DMS153 (cell line): ENCODE results near the gene PLCH2.

ENCODE experiments used
- DNase-seq: peaks from one replicate; lab custom pipeline; 2025; lab: John Stamatoyannopoulos, UW

Gene PLCH2

DNA sequence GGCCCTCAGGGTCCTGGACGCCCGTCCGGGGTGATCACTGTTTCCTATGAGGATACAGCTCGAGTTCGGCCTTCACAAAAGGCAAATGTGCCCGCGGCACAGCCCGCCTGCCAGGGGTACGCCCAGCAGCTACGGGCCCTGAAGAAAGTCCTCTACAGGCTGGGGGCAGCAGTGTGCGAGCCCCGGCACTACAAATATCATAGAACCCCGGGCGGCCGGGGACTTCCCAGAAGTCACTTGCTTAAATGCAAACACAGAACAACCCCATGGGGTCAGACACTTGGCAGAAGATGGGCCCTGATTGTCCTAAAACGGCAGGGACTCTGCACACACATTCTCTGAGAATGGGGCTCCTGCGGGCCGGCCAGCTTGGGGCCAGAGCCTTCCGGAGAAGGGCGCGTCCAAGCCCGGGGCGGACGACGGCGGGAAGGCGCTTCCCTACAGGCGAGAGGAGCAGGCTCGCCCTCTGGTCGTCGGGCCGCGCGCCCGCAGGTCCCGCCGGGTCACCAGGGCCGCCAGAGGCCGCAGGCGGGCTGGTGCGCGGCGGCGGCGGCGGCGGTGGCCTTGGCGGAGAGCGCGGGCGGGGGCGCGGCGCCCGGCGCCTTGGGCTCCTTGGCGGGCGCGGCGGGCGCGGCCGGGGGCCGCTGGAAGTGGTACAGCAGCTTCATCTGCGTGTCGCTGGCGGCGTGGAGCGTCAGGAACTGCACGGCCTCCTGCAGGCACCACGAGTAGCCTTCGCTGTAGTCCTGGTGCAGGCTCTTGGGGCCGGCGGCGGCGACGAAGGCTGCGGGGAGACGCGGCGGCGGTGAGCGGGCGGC, 53.1 kb downstream of the PLCH2 start:
- DNase-seq = peak; percentile 38

DNA sequence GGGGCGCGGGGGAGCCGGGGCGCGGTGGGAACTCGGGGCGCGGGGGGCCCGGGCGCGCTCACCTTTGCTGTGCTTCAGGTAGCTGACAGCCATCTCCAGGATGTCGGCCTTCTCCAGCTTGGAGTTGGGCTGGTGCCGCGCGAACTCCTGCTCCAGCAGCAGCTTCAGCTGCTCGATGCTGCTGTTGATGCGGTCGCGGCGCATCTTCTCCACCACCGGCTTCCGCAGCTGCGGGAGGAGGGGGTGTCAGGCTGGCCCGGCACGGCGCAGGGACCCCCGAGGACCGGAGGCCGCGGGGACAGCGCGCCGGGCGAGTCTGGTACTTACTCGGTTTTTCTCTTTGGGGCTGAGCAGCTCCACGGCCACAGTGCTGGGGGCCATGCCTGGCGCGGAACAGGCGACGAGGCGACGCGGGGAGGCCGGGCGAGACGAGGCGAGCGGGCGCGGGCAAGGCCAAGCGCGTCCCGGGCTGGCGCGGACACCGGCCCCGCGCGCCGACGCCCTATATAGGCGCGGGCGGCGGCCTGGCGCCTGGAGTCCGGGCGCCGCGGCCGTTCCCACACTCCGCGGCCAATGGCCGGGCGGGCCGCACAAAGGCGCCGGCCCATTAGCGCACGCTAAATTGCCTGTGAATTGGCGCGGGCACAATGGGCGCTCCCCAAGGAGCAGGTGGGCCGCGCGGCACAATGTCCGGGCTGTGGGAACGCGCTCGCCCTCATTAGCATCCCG, 53.9 kb downstream of the PLCH2 start, which contains the start of gene HES5:
HES5 (minus strand) TSS at position 480 of the 729 bp plus-strand sequence; CDS start at position 381, 99 bp downstream.
- DNase-seq = peak; percentile 46

DNA sequence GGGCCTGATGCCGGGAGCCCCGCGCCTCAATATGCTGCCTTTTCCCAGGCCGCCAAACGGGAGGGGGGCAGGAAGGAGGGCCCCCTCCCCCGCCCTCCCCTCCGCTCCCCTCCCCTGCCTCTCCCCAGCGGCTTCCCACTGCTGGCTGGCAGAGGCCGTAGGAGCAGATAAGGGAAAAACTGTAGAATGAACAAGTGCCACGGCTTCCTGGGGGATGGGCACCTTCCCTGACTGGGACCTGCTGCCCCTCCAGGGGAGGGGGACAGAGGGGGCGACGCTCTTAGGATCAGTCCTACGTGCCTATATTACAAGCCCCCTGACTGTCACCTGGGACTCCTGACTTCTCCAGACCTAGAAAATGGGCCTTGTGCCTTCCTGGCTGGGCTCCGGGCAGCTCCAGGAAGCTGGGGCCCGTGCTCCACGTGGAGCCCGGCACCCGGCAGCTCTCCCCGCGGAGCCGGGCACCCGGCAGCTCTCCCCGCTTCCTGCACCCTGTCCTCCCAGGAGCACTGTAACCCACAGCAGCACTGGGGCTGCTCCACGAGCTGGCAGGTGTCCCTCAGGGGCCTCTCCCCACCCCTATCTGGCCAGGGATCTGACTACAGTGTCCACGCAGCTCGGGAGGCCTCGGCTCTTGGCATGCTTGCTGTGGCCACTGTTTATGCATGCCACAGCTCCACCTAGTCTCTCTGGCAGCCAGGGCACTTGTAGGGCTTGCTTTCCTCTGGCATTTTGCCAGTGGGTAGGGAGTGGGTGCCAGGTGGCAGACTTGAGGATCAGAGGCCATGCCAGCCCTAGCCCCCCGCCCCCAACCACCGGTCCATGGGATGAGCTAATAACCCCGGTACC, 54.6 kb downstream of the PLCH2 start:
- DNase-seq = peak; percentile 76

DNA sequence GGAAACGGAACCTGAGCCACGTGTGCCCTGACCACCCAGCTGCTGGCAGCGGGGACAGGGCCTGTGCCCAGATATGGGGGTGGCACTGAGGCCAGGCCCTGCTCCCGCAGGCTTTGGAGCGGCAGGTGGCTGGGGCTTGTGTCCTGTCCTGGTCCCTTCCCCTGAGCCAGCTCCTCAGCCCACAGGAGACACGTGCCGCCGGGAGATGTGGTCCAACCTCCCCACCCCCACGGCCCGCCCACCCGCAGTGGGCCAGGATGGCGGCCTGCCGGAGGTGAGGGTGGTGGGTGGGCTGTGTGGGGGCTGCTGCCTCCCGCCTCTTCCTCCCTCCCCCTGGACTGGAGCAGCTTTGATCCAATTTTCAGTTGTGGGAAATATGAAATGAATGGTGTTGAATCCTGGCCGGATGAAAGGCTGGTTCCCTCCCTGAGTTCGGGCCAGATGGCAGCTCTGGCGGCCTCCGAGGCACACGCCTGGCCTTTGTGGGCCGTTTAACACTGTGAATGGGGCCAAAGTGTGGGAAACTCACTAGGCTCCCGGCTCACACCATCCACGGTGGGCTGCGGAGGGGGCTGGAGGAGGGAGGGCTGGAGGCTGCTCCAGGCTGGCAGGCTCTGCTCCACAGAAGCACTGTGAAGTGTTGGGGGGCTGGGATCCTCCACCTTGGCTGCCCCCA, 56.5 kb downstream of the PLCH2 start:
- DNase-seq = no peak

DNA sequence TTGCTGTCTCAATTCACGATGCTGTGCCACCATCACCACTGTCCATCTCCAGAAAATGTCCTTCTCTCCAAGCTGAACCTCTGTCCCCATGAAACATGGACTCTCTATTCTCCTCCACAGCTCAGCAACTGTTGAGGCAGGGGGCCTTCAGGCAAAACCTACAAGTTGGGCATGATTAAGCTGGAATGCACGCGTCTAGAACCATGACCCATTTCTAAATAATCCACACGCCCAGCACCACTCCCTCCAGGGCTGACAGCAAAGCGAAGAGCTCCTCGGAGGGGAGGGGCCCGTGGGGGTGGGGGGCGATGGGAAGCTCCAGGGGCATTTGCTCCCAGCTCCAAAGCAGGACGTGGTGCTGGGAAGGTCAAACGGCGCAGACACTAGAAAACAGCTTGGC, 57.3 kb downstream of the PLCH2 start:
- DNase-seq = no peak

DNA sequence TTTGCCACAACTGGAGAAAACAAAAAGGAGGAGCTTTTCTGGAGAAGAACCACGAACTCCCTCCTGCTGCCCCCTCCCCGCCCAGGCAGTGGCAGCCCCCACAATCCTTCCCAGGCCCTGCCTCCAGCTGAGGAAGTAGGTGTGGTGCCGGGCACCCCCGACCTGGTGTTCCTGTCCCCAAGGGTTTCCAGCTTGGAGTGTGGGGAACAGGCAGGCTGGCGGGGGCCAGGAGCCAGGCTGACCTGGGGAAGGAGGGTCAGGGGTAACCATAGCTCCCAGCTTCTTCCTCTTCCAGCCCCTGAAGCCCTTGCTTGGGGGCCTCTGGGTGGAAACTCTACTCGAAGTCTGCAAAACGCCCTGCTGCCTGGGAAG, 58.2 kb downstream of the PLCH2 start:
- no peak for DNase-seq

DNA sequence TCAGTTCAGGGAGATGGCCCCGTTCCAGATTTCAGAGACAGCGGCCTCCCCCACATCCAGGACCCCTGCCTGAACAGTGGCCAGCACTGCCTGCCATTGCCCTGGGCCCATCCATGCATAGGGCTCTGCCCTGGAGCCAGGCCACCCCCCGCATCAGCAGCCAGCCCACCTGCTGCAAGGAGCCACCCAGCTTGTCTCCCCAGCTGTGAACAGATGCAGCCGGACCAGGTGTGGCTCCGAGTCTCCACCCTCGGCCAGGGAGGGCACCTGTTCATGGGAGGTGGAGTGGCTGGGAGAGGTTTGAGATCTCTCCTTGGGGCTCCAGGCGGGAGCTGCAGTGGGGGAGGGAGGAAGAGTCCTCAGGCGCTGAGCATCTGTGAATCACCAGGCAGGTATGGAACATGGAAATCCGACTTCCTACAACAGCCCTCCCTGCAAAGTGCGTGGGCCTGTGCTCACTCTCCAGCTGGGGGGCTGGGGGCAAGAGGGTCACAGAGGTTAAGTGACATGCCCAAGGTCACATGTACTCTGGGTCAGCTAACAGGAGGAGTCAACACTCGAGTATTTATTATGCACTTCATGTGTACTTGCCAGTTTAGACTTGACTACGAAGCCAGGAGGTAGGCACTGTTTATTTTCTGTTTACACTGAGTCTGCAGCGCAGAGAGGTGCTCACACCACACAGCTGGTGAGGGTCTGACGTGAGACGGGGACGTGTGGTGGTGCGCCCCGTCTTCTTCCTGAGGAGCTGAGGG, 58.8 kb downstream of the PLCH2 start:
- DNase-seq = peak; percentile 76

DNA sequence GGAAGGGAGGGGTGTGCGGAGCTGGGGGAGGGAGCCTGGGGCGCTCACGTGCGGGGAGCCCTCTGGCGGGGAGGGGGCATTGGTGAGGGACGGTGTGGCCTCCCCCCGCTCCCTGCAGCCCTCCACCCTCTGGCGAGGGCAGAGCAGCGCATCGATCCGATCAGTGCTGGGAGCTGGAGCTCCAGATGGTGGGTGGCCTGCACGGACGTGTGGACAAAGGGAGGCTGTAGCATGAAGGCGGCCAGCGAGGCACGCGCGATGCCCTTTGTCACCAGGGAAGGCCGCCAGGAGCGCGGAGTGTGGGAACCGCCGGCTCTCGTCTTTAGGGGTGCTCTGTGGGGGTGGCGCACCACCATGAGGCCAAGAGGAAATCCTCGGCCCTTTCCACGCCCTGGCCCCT, 59.4 kb downstream of the PLCH2 start:
- DNase-seq = no peak

DNA sequence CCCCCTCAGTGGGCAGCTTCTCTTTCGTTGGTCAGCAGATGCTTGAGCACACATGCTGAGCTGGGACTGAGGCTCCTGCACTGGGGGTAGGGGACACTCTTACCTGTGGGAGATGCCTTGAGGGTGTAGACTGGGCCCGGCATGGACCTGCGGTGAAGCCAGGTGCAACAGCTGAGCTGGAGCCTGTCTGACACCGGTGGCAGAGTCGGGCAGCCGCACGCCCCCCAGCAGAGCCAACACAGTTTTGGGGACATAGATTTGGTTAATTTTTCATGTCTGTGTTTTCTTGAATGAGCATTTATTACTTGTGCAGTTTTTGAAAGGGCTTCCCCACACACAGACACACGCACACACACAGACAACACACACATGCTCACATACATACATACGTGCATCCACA, 59.9 kb downstream of the PLCH2 start:
- no peak for DNase-seq

DNA sequence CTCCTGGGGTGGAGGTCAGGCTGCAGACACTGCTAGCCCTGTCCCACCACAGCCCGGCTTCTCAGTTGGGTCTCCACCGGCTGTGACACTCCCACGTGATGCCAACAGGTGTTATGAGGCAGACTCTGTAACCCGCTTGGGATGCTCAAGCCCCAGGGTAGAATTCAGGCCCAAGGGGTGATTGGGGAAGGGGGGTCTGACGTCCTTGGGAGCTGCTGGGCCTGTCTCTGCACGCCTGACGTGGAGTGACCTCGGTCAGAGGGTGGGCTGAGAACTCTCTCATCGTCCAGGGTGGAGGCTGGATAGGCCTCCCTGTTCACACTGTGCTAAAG, 61.7 kb downstream of the PLCH2 start:
- DNase-seq = no peak

DNA sequence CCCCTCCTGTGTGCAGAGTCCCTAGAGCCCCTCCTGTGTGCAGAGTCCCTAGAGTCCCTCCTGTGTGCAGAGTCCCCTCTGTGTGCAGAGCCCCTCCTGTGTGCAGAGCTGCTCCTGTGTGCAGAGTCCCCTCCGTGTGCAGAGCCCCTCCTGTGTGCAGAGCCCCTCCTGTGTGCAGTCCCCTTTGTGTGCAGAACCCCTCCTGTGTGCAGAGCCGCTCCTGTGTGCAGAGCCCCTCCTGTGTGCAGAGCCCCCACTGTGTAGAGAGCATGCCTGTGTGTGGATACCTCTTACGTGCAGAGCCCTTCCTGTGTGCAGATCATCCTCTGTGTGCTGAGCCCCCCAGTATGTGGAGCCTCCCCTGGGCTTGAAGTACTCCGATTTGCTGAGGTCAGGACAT, 62.3 kb downstream of the PLCH2 start:
- DNase-seq = no peak

DNA sequence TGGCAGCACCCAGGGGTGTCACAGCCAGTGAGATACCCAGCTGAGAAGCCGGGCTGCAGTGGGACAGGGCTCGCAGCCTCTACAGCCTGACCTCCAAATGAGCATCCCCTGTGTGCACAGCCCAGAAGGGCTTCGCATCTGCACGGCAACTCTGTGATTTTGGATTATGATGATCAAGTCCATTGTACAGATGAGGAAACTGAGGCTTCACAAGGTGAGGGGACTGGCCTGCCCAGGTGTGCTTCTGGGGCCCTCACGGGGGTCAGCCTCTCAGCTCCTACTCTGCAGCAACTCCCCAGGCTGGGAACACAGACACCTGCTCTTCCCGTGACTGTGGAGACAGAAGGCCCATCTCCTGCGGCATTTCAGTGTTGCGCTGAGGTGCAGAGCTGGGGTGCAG, 62.8 kb downstream of the PLCH2 start:
- DNase-seq = no peak

DNA sequence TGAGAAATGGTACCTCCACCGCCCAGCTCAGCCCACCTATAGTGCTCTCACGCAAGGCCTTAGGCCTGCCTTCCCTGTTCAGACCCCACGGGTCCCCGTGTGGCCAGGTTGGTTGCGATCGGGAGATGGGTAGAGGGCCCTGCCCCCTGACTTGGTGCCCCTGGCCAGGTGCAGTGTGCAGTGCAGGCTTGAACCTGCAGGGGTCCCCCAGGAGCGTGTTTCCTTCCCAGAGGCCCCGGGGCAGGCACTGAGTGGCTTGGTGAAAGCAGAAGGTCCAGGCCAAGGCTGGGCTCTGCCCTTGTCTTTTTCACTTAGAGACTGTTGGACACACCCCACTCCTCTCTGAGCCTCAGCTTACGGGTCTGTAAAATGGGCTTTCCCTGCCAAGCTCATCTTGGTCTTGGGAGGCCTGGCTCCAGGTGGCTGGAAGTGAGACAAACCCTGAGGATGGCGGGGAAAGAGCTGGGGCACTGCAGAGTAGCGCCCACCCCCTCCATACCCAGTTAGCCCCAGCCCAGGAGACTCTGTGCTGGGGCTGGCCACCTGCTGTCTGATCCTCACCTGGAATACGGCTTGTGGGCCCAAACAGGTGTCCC, 63.3 kb downstream of the PLCH2 start:
- DNase-seq = no peak

DNA sequence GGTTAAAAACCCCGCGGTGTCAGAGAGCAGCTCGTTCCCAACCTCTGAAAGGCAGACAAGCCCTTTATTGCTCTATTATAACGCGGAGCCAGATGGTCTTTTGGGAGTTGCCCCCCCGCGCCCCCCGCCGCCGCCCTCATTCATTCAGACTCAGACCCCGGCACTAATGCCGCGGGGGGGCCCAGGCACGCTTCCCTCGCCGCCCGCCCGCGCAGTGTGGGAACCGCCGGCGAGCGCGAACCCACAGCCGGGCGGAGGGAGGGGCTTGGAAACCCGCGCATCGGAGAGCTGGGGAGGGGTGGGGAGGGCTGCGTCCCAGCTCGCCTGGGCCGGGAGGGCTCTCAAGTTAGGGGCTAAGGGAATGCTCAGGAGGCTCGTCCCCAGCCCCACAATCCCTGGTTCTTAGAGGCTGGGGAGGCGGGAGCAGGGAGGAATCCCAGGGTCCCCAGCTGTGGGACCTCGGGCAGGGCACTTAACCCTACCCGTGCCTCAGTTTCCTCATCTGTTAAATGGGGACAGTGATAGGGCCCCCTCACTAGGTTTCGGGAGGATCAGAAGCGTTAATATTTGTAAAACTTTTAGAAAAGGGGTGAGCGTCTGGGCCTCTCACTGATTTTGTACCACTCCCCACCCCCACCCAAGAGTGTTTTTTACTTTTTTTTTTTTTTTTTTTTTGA, 64.9 kb downstream of the PLCH2 start:
- no peak for DNase-seq

DNA sequence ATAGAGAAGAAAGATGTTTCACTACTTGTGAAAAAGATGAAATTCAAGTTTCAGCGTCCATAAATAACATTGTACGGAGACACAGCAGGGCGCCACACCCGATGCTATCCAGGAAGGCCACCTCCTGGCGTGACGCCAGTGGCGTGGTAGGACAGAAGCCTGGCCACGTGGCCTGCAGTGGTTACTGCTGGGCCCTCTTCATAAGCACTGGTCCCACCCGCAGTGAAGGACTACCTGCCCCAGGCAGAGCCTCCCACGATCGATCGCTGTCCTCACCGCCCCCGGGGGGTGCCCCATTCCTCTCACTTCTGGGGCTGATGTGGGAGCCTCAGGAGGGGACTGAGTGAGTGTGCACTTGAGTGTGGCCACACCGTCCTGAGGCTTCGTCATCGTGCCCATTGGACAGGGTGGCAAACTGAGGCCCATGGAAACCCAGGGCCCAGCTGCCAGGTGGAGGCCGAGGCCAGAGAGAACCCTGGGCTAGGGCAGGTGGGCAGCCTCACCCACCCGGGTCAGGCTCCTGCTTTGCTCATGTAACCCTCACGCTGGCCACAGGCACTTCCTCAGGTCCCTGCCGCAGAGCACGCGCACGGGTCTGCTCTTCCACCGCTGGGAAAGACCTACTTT, 65.6 kb downstream of the PLCH2 start:
- peak; percentile 68 for DNase-seq

DNA sequence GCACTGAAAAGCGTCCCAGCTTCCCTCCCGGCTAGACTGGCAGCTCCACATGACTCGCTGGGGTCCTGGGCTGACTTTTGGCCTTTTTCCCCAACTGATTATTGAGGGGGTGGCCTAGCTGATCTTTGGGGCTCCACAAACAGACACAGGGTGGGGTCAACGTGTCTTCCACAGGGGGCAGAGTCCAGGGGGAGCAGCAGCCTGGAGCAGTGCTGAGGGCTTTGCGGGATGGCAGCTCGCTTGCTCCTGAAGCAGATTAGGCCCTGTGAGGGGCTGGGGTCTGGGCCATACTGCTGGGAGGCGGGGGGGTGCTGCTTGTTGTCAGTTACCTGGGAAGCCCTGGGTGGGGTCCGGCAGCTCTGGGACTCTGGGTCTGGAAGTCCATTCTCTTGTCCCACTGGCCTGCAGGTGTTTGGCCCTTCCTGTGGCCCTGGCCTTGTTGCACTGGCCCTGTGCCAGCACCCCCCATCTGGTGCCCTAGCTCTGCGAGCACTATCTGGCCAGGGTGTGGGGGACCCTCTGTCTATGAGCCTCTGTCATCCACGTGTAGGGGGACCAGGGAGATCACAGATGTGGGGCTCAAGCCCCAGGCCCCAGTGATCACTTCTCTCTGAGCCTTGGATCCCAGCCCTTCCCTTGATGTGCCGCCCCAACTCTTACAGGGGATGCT, 66.3 kb downstream of the PLCH2 start:
- DNase-seq = no peak

DNA sequence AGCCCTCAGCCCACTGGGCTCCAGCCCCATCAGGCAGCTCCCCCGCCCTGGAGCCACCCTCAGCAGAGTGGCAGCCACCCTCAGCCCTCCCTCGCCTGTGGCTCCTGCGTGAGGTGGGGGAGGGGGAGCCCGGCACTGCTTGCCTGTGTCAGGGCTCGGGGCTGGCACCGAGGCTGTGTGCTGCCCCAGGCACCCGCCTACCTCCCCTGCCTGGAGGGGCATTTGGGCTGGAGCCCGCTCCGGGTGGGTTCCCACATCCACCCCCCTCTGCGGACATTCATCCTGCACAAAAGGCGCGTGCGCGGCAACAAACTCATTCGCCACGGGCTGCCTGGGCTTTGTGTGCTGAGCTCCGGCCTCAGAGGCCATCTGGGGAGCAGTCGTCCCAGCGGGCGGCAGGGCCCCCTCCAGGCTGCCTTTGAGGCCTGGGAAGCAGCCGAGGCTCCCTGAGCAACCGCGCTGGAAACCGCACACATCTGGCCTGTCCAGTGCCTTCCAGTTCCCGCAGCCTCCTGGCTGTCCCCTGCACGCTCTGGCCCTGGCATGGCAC, 67.5 kb downstream of the PLCH2 start:
- DNase-seq = peak; percentile 61

DNA sequence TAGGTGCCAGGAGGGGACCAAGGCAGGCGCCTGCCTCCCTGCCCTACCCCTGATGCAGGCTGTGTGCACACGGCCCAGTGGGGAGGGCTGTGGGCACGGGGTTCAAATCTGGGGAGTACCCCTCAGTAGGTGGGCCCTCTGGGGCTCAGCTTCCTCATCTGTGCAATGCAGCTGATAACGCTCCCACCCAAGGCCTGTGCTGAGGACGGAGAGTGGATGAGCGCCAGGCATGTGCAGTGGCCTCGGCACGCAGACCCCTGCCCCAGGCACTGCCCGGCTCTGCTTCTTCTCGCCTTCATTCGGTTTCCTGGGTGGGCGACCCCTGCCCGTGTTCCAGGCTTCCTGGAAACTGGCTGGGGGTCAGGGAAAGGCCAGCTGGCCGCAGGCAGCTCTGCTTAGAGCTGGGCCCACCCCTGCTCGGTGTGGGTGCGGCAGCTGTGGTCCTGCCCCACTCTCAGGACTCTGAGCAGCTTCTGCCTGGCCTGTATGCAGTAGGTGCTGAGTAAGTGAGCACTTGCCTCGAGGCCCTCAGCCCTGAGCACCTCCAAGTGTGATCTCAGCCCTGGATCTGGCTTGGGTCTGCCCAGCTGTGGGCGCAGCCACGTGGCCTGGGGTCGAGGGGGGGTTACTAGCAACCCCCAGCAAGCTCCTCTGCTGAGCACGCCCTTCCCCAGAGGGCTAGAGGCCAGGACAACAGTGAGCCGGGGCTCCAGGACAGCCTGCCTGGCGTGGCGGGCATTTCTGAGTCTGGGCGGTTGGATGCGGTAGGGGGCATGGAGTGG, 68.2 kb downstream of the PLCH2 start:
- no peak for DNase-seq
